Uterus (tissue), 4 donors: ENCODE results near the gene MAPKAPK2. TPM values are rescaled to one million over a fixed set of nuclear protein-coding genes. Genes with fewer than 3 reads are reported as not detected.

ENCODE experiments used
- DNase-seq, 2 donors: peaks; one replicate each; pipeline ENCODE4 v3.0.0-alpha.2; 2019 to 2020
- H3K27ac ChIP-seq, 2 donors: fragments of 200-600 bp; sonication (generic); 1 replicate in 1 of 2; 2 replicates in 1 of 2; pipeline ENCODE4 v1.5.1; 2016 to 2018
- H3K27me3 ChIP-seq, 2 donors: fragments of 200-600 bp; sonication (generic); one replicate each; pipeline ENCODE4 v1.5.1; 2018 to 2019; ENCODE audit warnings: control low read depth in 1 of 2
- H3K36me3 ChIP-seq, 2 donors: fragments of 200-600 bp; sonication (generic); one replicate each; pipeline ENCODE4 v1.5.1; 2019; ENCODE audit warnings: control low read depth in 1 of 2
- H3K4me1 ChIP-seq, 2 donors: fragments of 200-600 bp; sonication (generic); one replicate each; pipeline ENCODE4 v1.5.1; 2018 to 2019; ENCODE audit warnings: control low read depth in 1 of 2
- H3K4me3 ChIP-seq, 2 donors: fragments of 200-600 bp; sonication (generic); 1 replicate in 1 of 2; 2 replicates in 1 of 2; pipeline ENCODE4 v1.5.1; 2018 to 2019; ENCODE audit warnings: mild to moderate bottlenecking in 1 of 2
- H3K9me3 ChIP-seq, 2 donors: fragments of 200-600 bp; sonication (generic); one replicate each; pipeline ENCODE4 v1.5.1; 2019; ENCODE audit warnings: control low read depth in 1 of 2
- POLR2A ChIP-seq, 2 donors: fragments of 450-650 bp; IDR thresholded peaks; one replicate each; pipeline ENCODE4 v1.6.1; 2016; ENCODE audit warnings: antibody characterized with exemption in 2 of 2, mild to moderate bottlenecking in 1 of 2, moderate library complexity in 1 of 2
- intact Hi-C: fragments of 100-400 bp; cut with DNase I; formaldehyde crosslinking; loops from one replicate; pipeline ENCODE4 v1.15.1; 2023; ENCODE audit warnings: low total_unique reads
- total RNA-seq, 4 donors: library from RNA; depleted of rRNA in 3 of 4; stranded (reverse); fragments of >200 nt in 3 of 4; gene quantifications; one replicate each; pipeline versions ENCODE4 v1.1.0 to v1.2.4, GENCODE V29; 2014 to 2023
- TF ChIP-seq, protein P1 (sequence below), 4 experiments: fragments of 200-600 bp in 2 of 4; fragments of 450-650 bp in 2 of 4; sonication (generic) in 2 of 4; IDR thresholded peaks; one replicate each; pipeline ENCODE4 v1.5.1; 2016 to 2019; ENCODE audit warnings: antibody characterized with exemption in 4 of 4, mild to moderate bottlenecking in 2 of 4, moderate library complexity in 1 of 4
- donor health status: DM: yes; HTN: yes; CAD: no.

Gene MAPKAPK2
- total RNA-seq, 4 donors from 2014 or later: 17.1 to 89.2 (median 27.4) TPM

DNA sequence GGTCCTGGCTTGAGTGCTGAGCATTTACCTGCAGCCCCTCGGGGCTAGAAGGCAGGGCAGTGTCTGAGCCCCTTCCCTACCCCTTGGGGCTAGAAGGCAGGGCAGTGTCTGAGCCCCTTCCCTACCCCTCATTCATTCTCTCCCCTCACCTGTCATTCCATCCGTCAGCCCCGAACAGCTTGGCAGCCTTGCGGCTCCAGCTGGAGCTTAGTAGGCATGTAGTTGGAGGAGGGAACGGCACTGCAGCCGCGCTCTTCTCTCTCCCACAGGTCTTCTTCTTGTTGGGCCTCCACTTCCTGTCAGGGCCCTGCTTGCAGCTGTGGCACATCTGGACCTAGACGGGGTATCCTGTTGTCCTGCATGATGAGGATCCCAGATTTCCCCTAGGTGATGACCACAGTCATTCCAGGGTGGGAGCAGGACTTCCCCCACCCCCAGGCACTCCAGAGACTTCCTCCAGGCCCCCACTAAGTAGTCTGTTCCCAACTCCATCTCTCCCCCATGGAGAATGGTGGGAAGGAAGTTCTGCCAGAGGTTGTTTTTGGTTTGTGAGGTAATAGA, 22.2 kb downstream of the MAPKAPK2 start:
- TF ChIP-seq, protein P1, sequence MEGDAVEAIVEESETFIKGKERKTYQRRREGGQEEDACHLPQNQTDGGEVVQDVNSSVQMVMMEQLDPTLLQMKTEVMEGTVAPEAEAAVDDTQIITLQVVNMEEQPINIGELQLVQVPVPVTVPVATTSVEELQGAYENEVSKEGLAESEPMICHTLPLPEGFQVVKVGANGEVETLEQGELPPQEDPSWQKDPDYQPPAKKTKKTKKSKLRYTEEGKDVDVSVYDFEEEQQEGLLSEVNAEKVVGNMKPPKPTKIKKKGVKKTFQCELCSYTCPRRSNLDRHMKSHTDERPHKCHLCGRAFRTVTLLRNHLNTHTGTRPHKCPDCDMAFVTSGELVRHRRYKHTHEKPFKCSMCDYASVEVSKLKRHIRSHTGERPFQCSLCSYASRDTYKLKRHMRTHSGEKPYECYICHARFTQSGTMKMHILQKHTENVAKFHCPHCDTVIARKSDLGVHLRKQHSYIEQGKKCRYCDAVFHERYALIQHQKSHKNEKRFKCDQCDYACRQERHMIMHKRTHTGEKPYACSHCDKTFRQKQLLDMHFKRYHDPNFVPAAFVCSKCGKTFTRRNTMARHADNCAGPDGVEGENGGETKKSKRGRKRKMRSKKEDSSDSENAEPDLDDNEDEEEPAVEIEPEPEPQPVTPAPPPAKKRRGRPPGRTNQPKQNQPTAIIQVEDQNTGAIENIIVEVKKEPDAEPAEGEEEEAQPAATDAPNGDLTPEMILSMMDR (IDR thresholded peaks at IDR 0.05): no peak
- no peak for TF ChIP-seq POLR2A (IDR thresholded peaks at IDR 0.05)
- no peaks in the 10 kb centered on the region for H3K27me3 ChIP-seq
- H3K4me3 ChIP-seq: no peak overlapping the region
- intact Hi-C loops: no loop called here
- H3K36me3 ChIP-seq: no peaks in the 10 kb centered on the region
- peaks cover 0 to 27% of the 10 kb centered on the region in 2 donors for H3K4me1 ChIP-seq
- peak overlapping the region; percentile 14 to 28 for H3K27ac ChIP-seq
- no peaks in the 10 kb centered on the region for H3K9me3 ChIP-seq
- DNase-seq: no peak

- no peaks in the 10 kb centered on the region for H3K36me3 ChIP-seq
- TF ChIP-seq, protein P1 (IDR thresholded peaks at IDR 0.05): no peak
- TF ChIP-seq POLR2A (IDR thresholded peaks at IDR 0.05): no peak
- intact Hi-C loops: no loop called here
- H3K27me3 ChIP-seq: no peaks in the 10 kb centered on the region
- H3K9me3 ChIP-seq: no peaks in the 10 kb centered on the region
- DNase-seq: no peak
- H3K4me1 ChIP-seq: peaks cover 0 to 27% of the 10 kb centered on the region in 2 donors
- peak overlapping the region in 1 of 2 donors; percentile 3 for H3K27ac ChIP-seq
- H3K4me3 ChIP-seq: no peak overlapping the region
These were observed 23.4 kb downstream of the MAPKAPK2 start for GRCh38 chr1:206708058-206708457.

DNA sequence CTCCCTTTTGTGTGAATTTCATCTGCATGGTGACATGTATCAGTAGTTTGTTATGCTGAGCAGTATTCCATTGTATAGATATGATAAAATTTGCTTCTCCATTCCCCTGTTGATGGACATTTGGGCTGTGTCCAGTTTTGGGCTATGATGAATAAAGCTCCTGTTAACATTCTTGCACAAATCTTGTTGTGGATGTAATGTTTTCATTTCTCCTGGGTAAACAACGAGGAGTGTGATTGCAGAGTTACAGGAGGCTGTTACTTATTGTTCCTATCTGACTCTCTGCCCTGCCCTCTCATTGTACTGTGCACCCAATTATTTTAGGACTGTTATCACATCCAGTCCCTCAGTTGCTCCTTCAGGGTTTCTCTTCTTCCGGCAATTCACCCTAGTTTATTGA, 24.2 kb downstream of the MAPKAPK2 start:
- no peaks in the 10 kb centered on the region for H3K27me3 ChIP-seq
- no peak overlapping the region for H3K4me3 ChIP-seq
- intact Hi-C loops: no loop called here
- no peaks in the 10 kb centered on the region for H3K9me3 ChIP-seq
- H3K36me3 ChIP-seq: no peaks in the 10 kb centered on the region
- H3K4me1 ChIP-seq: peaks cover 3 to 31% of the 10 kb centered on the region in 2 donors
- DNase-seq: no peak
- H3K27ac ChIP-seq: no peak overlapping the region
- TF ChIP-seq POLR2A (IDR thresholded peaks at IDR 0.05): no peak
- TF ChIP-seq, protein P1 (IDR thresholded peaks at IDR 0.05): no peak

DNA sequence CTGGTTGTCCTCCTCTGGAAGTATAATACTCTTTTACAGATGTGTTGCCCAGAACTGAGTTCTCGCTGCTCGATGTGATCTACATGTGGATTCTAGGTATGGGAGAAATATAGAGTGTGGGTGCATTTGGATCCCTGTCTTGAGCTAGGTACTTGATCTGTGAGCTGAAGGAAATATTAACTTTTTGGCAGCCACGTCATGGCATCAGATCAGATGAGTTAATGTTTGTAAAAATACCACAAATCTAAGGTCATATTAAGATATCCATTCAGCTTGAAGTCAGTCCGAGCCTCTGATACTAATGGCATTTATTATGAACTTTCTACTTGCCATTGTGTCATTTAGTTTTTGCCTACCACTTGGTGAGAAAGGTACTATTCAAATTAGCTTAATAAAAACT, 24.6 kb downstream of the MAPKAPK2 start:
- DNase-seq: no peak
- Histone ChIP-seq H3K9me3 (no peaks in the 10 kb centered on the region), H3K4me1 (peaks cover 7 to 31% of the 10 kb centered on the region in 2 donors), H3K27me3 (no peaks in the 10 kb centered on the region), H3K36me3 (no peaks in the 10 kb centered on the region), H3K27ac (no peak overlapping the region), H3K4me3 (no peak overlapping the region)
- intact Hi-C loops: no loop called here
- TF ChIP-seq, protein P1 (IDR thresholded peaks at IDR 0.05): no peak
- TF ChIP-seq POLR2A (IDR thresholded peaks at IDR 0.05): no peak

DNA sequence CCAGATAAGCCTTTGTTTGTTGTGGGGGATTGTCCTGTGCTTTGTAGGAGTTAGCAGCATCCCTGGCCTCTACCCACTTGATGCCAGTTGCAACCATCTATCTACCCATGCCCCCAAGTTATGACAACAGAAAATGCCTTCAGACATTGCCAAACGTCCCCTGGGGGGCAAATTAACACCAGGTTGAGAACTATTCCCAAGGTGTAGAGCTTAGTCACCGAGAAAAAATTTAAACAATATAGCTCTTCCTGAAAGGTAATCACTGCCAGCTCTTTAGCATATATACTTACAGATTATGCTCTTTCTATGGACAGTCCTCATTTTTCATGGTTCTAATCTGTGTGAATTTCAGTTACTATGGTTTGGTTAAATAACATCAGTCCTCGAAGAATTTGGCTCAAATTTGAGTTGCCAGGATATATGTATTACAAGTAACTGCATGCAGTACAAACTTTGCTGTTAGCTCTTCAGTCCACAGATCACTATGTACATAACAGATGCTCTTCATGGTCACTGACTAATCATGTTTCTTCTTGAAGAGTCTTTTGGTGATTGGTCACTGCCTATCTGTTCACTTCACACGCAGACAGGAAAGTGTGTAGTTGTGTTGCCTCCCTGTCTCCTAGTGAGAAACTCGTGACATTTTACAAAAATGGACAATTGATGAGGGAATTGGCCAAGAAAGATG, 25.2 kb downstream of the MAPKAPK2 start:
- H3K36me3 ChIP-seq: no peaks in the 10 kb centered on the region
- H3K27ac ChIP-seq: no peak overlapping the region
- no peak overlapping the region for H3K4me3 ChIP-seq
- no peaks in the 10 kb centered on the region for H3K27me3 ChIP-seq
- intact Hi-C loops: no loop called here
- no peak for DNase-seq
- TF ChIP-seq, protein P1 (IDR thresholded peaks at IDR 0.05): no peak
- TF ChIP-seq POLR2A (IDR thresholded peaks at IDR 0.05): no peak
- no peaks in the 10 kb centered on the region for H3K9me3 ChIP-seq
- peaks cover 11 to 30% of the 10 kb centered on the region in 2 donors for H3K4me1 ChIP-seq
